Hepatocyte (in vitro differentiated cells): ENCODE measurements around the gene APLP1. TPM values are rescaled to one million over a fixed set of nuclear protein-coding genes. Genes with fewer than 3 reads are reported as not detected.
A peak's percentile ranks its signal among the peaks of the same experiment; 100 is the strongest.

Experiments
- DNase-seq: peaks from one replicate; pipeline ENCODE4 v3.0.0-alpha.2; 2016; ENCODE audit warnings: low spot score
- H2AFZ ChIP-seq: fragments of 200-600 bp; sonication (generic); 2 replicates; pipeline ENCODE4 v1.6.0; 2016; ENCODE audit warnings: antibody characterized with exemption, mild to moderate bottlenecking
- H3K27ac ChIP-seq: fragments of 200-600 bp; sonication (generic); 2 replicates; pipeline ENCODE4 v1.5.1; 2016; ENCODE audit warnings: mild to moderate bottlenecking
- H3K27me3 ChIP-seq: fragments of 200-600 bp; sonication (generic); 2 replicates; pipeline ENCODE4 v1.6.1; 2016
- H3K36me3 ChIP-seq: fragments of 200-600 bp; sonication (generic); replicated peaks from 2 replicates; pipeline ENCODE4 v1.5.1; 2016; ENCODE audit warnings: low read depth; ENCODE audit not compliant: insufficient read depth
- H3K4me1 ChIP-seq: fragments of 200-600 bp; sonication (generic); 2 replicates; pipeline ENCODE4 v1.5.1; 2016; ENCODE audit warnings: mild to moderate bottlenecking, moderate library complexity; ENCODE audit not compliant: insufficient read depth
- H3K4me2 ChIP-seq: fragments of 200-600 bp; sonication (generic); 2 replicates; pipeline ENCODE4 v1.6.0; 2016
- H3K4me3 ChIP-seq: fragments of 200-600 bp; sonication (generic); 2 replicates; pipeline ENCODE4 v1.5.1; 2016; ENCODE audit warnings: mild to moderate bottlenecking
- H3K79me2 ChIP-seq: fragments of 200-600 bp; sonication (generic); 2 replicates; pipeline ENCODE4 v1.6.0; 2017; ENCODE audit warnings: mild to moderate bottlenecking
- H3K9me2 ChIP-seq: fragments of 200-600 bp; sonication (generic); replicated peaks from 2 replicates; pipeline ENCODE4 v1.6.0; 2017; ENCODE audit warnings: mild to moderate bottlenecking; ENCODE audit not compliant: insufficient read depth
- H3K9me3 ChIP-seq: fragments of 200-600 bp; sonication (generic); 2 replicates; pipeline ENCODE4 v1.5.1; 2016; ENCODE audit warnings: low read depth, mild to moderate bottlenecking
- H4K20me1 ChIP-seq: fragments of 200-600 bp; sonication (generic); 2 replicates; pipeline ENCODE4 v1.6.0; 2016; ENCODE audit warnings: mild to moderate bottlenecking; ENCODE audit not compliant: insufficient read depth, poor library complexity, severe bottlenecking
- EZH2 ChIP-seq: fragments of 200-600 bp; sonication (generic); IDR thresholded peaks from 2 replicates; pipeline ENCODE4 v1.6.1; 2016; ENCODE audit warnings: antibody characterized with exemption, mild to moderate bottlenecking, borderline replicate concordance
- EZH2phosphoT487 ChIP-seq: fragments of 200-600 bp; sonication (generic); IDR thresholded peaks from one replicate; pipeline ENCODE4 v1.6.1; 2018; ENCODE audit warnings: antibody characterized with exemption, mild to moderate bottlenecking, low read depth, moderate library complexity; ENCODE audit not compliant: unreplicated experiment, severe bottlenecking
- WGBS: methylation state at CpG from one replicate; pipeline ENCODE4 v1.1.6; 2016; ENCODE audit warnings: low lambda C conversion rate; ENCODE audit errors: missing lambda C conversion rate; 5-methylcytosine and 5-hydroxymethylcytosine counted together
- polyA plus RNA-seq: library from polyadenylated mRNA; unstranded; fragments of >200 nt; fragmentation: Nextera tagmentation; extraction: Ambion mirVana; gene quantifications from 2 replicates; pipeline ENCODE4 v1.2.1, GENCODE V29; 2016
- total RNA-seq: library from RNA; depleted of rRNA; stranded (reverse); fragments of >200 nt; gene quantifications from 2 replicates; pipeline ENCODE4 v1.2.3, GENCODE V29; 2014
- TF ChIP-seq, protein P1 (sequence below): fragments of 200-600 bp; sonication (generic); IDR thresholded peaks from 2 replicates; pipeline ENCODE4 v1.5.1; 2016; ENCODE audit warnings: antibody characterized with exemption, mild to moderate bottlenecking; ENCODE audit not compliant: poor library complexity

The APLP1 gene
- total and polyA plus RNA-seq, 2 experiments from 2014 or later = 29.0 to 115 TPM

DNA sequence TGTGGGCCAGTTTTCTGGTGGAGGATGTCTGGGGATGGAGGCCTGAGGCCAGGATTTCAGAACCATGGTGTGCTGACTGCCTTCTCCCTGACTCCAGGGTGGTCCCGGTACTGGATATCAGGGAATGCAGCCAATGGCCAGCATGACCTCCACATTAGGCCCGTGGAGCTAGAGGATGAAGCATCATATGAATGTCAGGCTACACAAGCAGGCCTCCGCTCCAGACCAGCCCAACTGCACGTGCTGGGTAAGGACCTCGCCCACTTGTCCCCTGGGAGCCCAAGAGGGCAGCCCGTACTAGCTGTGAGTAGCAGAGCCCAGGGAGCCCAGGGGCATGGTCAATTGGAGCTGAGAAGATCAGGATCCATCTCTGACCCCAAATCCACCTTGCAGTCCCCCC is 10.1 kb upstream of the APLP1 start:
- H3K27ac ChIP-seq = no peak overlapping the region
- no peaks in the 10 kb centered on the region for H3K36me3 ChIP-seq
- TF ChIP-seq EZH2phosphoT487 (no peak), EZH2 (no peak)
- TF ChIP-seq, protein P1, sequence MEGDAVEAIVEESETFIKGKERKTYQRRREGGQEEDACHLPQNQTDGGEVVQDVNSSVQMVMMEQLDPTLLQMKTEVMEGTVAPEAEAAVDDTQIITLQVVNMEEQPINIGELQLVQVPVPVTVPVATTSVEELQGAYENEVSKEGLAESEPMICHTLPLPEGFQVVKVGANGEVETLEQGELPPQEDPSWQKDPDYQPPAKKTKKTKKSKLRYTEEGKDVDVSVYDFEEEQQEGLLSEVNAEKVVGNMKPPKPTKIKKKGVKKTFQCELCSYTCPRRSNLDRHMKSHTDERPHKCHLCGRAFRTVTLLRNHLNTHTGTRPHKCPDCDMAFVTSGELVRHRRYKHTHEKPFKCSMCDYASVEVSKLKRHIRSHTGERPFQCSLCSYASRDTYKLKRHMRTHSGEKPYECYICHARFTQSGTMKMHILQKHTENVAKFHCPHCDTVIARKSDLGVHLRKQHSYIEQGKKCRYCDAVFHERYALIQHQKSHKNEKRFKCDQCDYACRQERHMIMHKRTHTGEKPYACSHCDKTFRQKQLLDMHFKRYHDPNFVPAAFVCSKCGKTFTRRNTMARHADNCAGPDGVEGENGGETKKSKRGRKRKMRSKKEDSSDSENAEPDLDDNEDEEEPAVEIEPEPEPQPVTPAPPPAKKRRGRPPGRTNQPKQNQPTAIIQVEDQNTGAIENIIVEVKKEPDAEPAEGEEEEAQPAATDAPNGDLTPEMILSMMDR = no peak
- H2AFZ ChIP-seq = no peak overlapping the region
- H3K27me3 ChIP-seq = peaks cover 71% of the 10 kb centered on the region
- H3K79me2 ChIP-seq = no peaks in the 10 kb centered on the region
- H3K9me3 ChIP-seq = no peaks in the 10 kb centered on the region
- DNase-seq = peak; percentile 2
- 85% methylated on average over 6 of the region's 6 CpGs for WGBS
- no peaks in the 10 kb centered on the region for H3K9me2 ChIP-seq
- no peak overlapping the region for H3K4me3 ChIP-seq
- no peaks in the 10 kb centered on the region for H4K20me1 ChIP-seq
- peaks cover 7% of the 10 kb centered on the region for H3K4me1 ChIP-seq
- no peak overlapping the region for H3K4me2 ChIP-seq

DNA sequence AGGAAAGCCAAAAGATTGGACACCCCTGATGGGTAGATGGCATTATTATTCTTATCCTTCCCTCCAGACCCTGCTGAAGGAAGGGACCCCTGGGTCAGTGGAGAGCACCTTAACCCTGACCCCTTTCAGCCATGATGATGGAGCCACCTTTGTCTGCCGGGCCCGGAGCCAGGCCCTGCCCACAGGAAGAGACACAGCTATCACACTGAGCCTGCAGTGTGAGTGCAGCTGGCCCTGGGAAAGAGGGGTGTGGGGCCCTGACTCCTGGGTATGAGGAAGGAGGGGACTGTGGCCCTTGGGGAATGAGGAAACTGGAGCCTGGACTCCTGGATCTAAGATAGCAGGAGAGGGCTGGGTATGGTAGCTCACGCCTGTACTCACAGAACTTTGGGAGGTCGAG is 9.0 kb upstream of the APLP1 start:
- Histone ChIP-seq H3K9me2 (no peaks in the 10 kb centered on the region), H2AFZ (no peak overlapping the region), H3K27ac (no peak overlapping the region), H3K79me2 (no peaks in the 10 kb centered on the region), H3K4me2 (no peak overlapping the region), H3K27me3 (peaks cover 71% of the 10 kb centered on the region), H3K4me3 (no peak overlapping the region), H3K36me3 (no peaks in the 10 kb centered on the region), H3K4me1 (peaks cover 7% of the 10 kb centered on the region), H4K20me1 (no peaks in the 10 kb centered on the region), H3K9me3 (no peaks in the 10 kb centered on the region)
- TF ChIP-seq EZH2 (no peak), EZH2phosphoT487 (no peak)
- TF ChIP-seq, protein P1 = no peak
- 90% methylated on average over 4 of the region's 4 CpGs for WGBS
- no peak for DNase-seq

DNA sequence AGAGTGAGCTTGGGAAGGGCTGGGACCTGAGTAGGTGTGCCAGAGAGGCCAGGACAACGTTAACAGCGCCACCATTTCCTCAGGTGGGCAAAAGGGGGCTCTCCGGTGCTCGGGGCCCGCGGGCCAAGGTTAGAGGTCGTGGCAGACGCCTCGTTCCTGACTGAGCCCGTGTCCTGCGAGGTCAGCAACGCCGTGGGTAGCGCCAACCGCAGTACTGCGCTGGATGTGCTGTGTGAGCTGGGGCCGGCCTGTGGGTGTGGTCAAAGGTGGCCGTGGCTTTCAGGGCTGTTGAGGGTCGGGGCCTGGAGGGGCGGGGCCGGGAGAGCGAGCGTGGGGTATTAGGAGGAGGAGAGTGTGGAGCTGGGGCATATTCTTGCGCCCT is 7.9 kb upstream of the APLP1 start:
- Histone ChIP-seq H3K9me3 (no peaks in the 10 kb centered on the region), H3K27ac (no peak overlapping the region), H3K4me2 (peak overlapping the region; percentile 74), H3K4me1 (peaks cover 7% of the 10 kb centered on the region), H3K9me2 (no peaks in the 10 kb centered on the region), H3K4me3 (no peak overlapping the region), H3K27me3 (peaks cover 67% of the 10 kb centered on the region), H3K36me3 (no peaks in the 10 kb centered on the region), H4K20me1 (no peaks in the 10 kb centered on the region), H2AFZ (no peak overlapping the region), H3K79me2 (no peaks in the 10 kb centered on the region)
- no peak for DNase-seq
- 12% methylated on average over 19 of the region's 24 CpGs for WGBS
- TF ChIP-seq EZH2 (no peak), EZH2phosphoT487 (no peak)
- TF ChIP-seq, protein P1 = no peak
